GM19193 (cell line): ENCODE results near the gene TREML2.

ENCODE experiments used
- POLR2A ChIP-seq: IDR thresholded peaks from 4 replicates; pipeline ENCODE4 v1.6.1; 2011; ENCODE audit not compliant: insufficient read depth, insufficient read length; ENCODE audit errors: extremely low read depth

TREML2 gene

GRCh38 chr6:41167173-41167963, 33.6 kb downstream of the TREML2 start:
- TF ChIP-seq POLR2A, result no peak

- no peak for TF ChIP-seq POLR2A
These were observed 36.3 kb downstream of the TREML2 start for GRCh38 chr6:41164551-41165120.

GRCh38 chr6:41163419-41163717, 37.6 kb downstream of the TREML2 start:
- no peak for TF ChIP-seq POLR2A

- no peak for TF ChIP-seq POLR2A
These were observed 38.1 kb downstream of the TREML2 start, which contains the start of gene TREM2 for GRCh38 chr6:41162687-41163418. Gene TREM2, minus strand, starts transcription at chr6:41163116. Its CDS starts 34 bp downstream, at chr6:41163082.

- TF ChIP-seq POLR2A, result no peak
These were observed 38.9 kb downstream of the TREML2 start for GRCh38 chr6:41161851-41162552.

GRCh38 chr6:41161380-41161779, 39.6 kb downstream of the TREML2 start:
- no peak for TF ChIP-seq POLR2A

GRCh38 chr6:41160933-41161332, 40.0 kb downstream of the TREML2 start:
- TF ChIP-seq POLR2A, result no peak

GRCh38 chr6:41159415-41160082, 41.4 kb downstream of the TREML2 start:
- no peak for TF ChIP-seq POLR2A

GRCh38 chr6:41157323-41157722, 43.6 kb downstream of the TREML2 start:
- no peak for TF ChIP-seq POLR2A

- TF ChIP-seq POLR2A, result no peak
These were observed 44.2 kb downstream of the TREML2 start for GRCh38 chr6:41156771-41157170.

- no peak for TF ChIP-seq POLR2A
These were observed 44.9 kb downstream of the TREML2 start for GRCh38 chr6:41156001-41156400.

GRCh38 chr6:41155132-41155805, 45.7 kb downstream of the TREML2 start:
- TF ChIP-seq POLR2A, result no peak

GRCh38 chr6:41153992-41154625, 46.8 kb downstream of the TREML2 start, which contains the start of gene TREML1:
Gene TREML1, minus strand, starts transcription at chr6:41154347. Its CDS starts 59 bp downstream, at chr6:41154288.
- no peak for TF ChIP-seq POLR2A

- no peak for TF ChIP-seq POLR2A
These were observed 47.5 kb downstream of the TREML2 start for GRCh38 chr6:41153451-41153850.
